ENCODE measurements around the gene CRYGS.
"Not testable (repeated sequence)": the region's sequence is repeated elsewhere in the genome, so short reads cannot be mapped to it uniquely, and the experiment has no call there.

CRYGS gene

DNA sequence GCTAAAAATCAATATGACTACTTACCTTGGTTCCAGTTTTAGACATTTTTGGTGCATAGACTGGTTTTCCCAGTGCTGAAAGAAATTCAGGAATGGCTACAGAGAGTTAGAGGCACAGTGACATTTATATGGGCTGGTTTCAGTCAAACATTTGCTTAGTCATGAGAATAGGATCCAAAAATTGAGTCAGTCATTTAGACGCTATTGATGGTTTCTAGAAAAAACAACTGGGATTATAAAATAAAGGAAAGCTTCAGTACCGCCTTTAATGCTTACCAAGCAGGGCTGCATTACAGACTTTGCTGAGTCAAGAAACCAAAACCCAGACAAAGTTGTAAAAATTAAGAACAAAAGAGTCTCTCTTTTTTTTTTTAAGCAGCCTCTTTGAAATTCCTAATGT lies at the start of gene CRYGS:
CRYGS (minus strand) TSS at position 100 of the 400 bp plus-strand sequence; CDS start at position 46, 54 bp downstream.
- DNase-seq: no peak

- no peak for DNase-seq
These were observed 49.7 kb upstream of the CRYGS start for GRCh38 chr3:186593862-186594261.

- no peak for DNase-seq
These were observed 48.5 kb upstream of the CRYGS start for GRCh38 chr3:186592682-186593081.

GRCh38 chr3:186590580-186591295 lies 46.6 kb upstream of the CRYGS start:
- DNase-seq: no peak

DNA sequence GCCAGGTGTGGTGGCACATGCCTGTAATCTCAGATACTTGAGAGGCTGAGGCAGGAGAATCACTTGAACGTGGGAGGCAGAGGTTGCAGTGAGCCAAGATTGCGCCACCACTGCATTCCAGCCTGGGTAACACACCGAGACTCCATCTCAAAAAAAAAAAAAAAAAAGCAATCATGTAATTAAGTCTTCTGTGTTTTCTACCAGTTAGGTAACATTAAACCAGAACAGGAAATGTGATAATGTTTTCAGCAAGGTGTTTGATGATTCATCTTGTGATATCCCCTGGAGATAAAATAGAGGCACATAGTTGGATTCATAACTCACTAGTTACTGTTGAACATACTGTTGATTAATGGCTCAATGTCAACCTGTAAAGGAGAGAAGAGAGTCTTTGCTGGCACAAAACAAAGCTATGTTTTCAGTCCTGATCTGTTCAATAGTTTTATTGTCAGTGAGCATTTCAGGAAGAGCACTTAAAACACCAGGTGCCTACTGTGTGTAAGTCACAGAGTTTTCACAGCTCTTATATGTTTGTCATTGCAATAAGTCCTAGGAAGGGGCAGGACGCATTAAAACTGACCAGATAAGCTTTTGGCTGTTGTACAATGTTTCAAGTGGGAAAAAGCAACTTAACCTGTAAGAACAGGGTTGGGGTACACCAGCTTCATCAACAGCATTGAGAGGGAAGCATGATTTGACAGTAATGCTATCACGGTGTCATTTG lies 45.8 kb upstream of the CRYGS start:
- DNase-seq: peak; percentile 63

GRCh38 chr3:186589121-186589520 lies 44.9 kb upstream of the CRYGS start:
- no peak for DNase-seq

DNA sequence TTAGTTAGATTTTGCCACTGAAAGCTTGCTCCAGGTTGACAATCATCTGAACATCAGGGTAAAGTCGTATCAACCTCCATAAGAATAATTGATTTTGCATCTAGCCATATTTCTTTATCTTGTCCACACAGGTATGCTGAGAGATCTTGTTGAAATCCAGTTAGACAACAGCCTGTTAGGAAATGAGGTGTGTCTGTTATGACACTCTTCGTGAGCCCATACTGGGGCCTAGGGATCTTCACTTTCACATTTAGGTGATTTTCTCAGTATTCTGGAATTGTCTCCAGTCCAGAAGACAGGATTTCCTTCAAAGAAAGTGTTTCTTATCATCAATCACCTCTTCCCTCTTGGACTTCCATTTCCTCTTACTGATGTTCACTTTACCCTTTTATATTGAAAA lies 44.5 kb upstream of the CRYGS start:
- DNase-seq: no peak

GRCh38 chr3:186587183-186587582 lies 43.0 kb upstream of the CRYGS start:
- DNase-seq: no peak

DNA sequence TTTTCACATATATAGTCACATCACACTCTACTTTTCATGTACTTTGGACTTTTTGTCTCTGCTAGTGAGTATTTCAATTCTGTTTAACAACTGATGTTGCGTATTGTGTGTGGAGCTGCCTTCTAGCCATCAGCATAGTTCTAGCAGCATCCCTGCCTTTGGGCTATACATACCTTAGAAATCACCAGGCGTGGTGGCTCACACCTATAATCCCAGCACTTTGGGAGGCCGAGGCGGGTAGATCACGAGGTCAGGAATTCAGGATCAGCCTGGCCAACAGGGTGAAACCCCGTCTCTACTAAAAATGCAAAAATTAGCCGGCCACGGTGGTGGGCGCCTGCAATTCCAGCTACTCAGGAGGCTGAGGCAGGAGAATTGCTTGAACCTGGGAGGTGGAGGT lies 42.1 kb upstream of the CRYGS start:
- not testable (repeated sequence) for DNase-seq

GRCh38 chr3:186583831-186584230 lies 39.7 kb upstream of the CRYGS start:
- DNase-seq: no peak

- DNase-seq: no peak
These were observed 38.4 kb upstream of the CRYGS start for GRCh38 chr3:186582541-186582940.

GRCh38 chr3:186580785-186581184 lies 36.6 kb upstream of the CRYGS start:
- no peak for DNase-seq

- no peak for DNase-seq
These were observed 33.3 kb upstream of the CRYGS start for GRCh38 chr3:186577521-186577920.

DNA sequence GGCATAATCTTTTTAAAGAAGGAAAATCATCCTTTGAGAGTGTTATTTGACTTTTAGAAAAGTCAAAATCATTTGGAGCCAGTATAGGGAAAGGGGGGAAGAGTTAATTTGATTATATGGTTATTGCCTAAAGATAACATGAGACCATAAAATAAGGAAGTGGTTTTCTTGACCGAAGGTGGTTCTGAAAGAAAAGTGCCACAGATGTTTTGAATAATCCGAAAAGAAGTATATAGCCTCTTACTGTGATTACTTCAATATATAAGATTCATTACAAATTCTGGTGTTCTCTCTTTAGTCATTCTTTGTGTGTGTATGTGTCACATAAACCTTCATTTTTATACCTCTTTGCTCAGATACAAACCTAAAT lies 27.4 kb upstream of the CRYGS start:
- no peak for DNase-seq

DNA sequence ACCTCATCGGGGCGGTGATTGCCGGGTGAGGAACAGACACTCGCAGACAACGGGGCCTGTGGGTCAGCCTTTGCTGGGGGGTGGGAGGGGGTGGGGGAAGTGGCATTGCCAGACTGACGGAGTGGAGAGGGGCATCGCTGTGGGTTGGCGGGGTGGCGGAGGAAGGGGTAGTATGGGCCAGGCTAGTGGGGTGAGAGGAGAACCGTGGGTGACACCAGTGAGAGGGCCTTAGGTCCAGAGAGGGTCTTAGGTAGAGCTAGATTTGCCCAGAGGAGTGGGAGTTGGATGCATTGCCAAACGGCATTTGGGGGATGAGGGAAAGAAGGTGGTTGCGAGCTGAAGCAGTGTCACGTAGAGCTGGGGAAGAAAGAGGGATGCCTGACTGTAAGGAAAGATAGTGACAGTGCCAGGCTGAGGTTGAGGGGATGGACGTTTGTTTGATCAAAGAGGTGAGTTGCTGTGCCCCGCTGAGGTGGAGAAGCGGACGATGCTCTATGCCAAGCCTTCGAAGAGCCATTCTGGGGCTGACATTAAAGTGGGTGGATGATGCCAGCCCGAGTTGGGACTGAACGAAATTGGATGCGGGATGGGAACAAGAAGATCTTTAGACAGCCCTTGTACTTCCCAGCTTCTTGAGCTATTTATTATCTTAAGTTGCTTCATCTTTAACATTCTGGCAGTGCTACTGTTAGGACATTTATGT lies 26.9 kb upstream of the CRYGS start:
- DNase-seq: peak; percentile 42

DNA sequence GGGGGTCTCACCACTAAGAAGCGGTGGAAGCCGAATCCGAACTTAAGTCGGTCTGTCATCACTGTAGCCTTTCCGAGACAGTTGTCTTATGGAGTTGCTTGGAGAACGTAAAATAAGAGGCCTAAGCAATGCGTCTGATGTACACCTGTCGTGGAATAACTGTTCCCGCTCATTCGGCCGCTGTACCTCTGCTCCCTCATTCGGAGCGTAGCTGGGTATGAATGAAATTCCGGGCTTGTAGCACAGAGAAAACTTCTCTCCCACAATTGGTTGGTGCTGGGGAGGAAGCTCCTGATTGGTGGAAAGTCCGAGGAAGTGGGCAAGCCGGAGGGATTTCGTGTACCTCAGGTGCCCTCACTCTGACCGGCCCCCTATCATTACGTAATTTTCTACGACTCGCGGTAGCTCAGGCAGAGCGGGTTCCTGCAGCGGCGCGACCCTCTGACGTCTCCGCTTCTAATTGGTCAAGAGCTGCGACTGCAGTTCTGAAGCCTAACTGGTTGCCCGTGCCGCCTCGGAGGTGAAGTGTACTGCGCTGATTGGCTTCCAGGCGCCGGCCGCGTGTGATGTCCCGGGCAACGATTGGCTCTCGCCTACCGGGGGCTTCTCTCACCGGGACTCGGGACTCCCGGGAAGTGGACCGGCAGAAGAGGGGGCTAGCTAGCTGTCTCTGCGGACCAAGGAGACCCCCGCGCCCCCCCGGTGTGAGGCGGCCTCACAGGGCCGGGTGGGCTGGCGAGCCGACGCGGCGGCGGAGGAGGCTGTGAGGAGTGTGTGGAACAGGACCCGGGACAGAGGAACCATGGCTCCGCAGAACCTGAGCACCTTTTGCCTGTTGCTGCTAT lies 26.1 kb upstream of the CRYGS start, which contains the start of gene DNAJB11:
DNAJB11 (plus strand) TSS at position 625 of the 845 bp plus-strand sequence; CDS start at position 803, 178 bp downstream.
- DNase-seq: peak; percentile 100

DNA sequence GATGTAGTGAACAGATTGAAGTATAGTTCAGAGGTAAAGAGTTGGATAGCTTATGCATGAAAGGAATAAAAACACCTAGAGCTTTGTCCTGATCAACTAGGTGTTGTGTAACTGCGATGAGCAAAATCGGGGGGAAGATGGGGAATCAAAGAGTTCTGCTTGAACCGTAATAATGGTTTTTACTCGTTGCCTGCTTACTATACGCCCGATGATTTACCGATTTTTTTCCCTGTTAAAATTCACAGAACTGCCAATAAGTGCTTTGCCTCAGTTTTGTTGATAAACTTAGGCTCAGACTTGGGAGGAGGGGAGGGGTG lies 25.6 kb upstream of the CRYGS start:
- DNase-seq: no peak

GRCh38 chr3:186569361-186569760 lies 25.2 kb upstream of the CRYGS start:
- peak; percentile 13 for DNase-seq

GRCh38 chr3:186567072-186567921 lies 23.1 kb upstream of the CRYGS start, which contains the start of gene TBCCD1:
TBCCD1 (minus strand) TSS chr3:186567339; CDS start chr3:186564329, 3,010 bp downstream.
- DNase-seq: peak; percentile 94

DNA sequence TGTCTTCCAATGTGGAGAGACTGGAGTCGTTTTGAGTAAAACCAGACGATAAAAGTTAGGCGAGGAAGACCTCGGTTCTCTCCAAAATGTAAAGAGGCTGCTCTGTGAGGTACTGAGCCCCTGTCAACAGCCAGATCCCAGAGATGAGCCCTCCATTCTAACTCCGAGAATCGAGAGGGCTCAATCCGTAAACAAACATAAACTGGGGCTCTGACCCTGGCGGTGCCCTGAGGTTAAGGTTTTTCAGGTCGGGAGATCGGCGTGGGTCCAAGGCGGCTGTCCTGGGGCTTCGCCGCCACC lies 22.5 kb upstream of the CRYGS start:
- no peak for DNase-seq

- no peak for DNase-seq
These were observed 20.4 kb upstream of the CRYGS start for GRCh38 chr3:186564586-186564985.

DNA sequence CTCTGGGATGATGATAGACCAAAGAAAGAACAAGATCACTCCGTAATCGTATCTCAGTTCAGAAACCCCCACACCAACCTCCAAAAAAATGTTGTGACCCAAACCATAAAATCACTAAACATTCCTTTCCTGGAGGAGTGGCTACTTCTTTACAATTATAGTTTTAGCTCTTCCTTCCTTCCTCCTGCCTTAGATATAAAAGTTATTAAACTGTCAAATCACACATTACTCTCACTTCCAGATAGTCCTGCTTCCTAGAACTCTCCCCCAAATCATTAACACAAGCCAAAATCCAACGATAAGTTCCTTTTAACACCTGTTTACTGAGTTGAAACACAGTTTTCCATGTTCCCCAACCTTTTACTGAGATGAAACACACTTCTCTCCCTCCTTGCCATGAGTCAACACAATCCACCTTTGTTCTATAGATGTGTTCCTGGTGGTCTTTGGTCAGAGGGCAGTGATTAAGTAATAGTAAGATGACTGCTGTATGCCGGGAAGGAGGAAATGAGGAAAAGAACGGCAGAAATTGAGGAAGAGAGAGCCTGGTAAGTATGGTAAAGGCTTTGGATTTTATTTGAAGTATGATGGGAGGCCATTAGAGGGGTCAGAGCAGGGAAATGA lies 8.3 kb upstream of the CRYGS start:
- no peak for DNase-seq
